ENCODE data around the gene PDZD7.

PDZD7 gene

DNA sequence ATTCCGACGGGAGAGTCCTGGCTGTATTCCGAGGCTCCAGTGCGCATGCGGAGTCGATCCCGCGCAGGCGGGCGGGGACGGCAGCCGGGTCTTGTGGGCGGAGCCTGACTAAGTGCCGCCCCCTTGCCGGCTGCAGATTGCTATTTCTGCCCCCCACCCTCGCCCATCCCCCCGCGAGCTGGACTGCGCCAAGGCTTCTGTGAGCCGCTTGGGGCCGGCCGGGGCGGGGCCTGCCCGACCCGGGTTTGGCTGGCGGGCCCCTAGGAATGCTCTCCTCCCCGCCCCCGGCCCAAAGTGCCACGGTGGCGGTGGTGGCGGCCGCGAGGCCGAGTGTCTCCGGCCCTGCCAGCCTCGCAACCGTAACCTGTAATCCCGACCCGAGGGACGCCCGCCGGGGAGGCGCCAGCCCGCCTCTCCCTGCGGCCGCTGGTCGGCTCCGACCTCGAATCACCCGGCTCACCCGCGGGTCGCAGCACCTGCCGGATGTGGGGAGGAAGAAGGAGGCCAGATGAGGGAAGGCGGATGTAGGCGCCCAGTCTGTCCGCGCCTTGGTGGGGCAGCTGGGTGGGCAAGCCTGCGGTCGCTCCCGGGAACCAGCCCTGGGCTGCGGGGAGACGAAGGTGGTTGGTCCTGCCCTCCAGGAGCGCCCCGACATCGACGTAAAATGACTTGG lies 30.2 kb upstream of the PDZD7 start:
- DNase-seq (ENCODE audit: low read depth) = peak; percentile 95

DNA sequence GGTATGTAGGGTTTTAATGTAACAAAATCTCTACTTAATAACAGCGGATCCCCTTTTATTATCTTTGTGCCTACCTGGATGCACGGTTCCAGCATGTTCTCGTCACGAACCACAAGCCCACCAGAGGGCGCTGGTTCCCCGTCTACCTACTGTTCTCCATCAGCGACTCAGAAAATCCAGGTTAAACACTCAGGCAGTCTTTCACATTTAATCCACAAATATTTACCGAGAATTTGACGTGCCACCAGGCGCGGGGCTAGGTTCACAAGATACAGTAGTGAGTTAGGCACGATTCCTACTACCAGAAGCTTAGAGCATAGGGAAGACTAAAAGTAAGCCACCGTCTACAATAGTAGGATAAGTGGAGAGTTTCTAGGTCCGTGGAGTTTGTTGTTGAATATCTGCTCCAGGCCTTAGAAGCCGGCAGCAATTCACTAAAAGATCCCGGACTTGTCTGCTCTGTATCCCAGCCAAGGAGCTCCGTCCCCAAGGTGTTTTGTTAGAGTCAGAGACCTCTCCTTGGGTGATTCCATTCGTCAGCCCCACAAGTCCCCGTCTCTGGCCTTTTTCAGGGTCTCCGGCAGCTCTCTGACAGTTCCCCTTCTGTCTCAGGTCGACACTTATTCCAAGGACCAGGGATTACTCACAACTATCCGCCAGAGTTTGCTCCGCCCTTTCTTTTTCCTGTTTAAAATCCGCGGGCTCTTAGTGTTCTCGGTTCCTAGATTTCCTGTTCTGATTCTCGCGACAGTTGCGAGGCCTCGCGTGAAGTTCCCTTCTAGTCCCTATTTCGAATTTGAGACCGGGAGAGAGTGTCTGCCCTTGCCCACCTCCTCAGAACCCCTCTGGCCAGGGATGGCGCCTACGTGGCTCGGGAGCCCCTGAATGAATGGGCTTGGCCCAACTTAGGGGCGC lies 29.4 kb upstream of the PDZD7 start:
- peak; percentile 100 for DNase-seq (ENCODE audit: low read depth)

DNA sequence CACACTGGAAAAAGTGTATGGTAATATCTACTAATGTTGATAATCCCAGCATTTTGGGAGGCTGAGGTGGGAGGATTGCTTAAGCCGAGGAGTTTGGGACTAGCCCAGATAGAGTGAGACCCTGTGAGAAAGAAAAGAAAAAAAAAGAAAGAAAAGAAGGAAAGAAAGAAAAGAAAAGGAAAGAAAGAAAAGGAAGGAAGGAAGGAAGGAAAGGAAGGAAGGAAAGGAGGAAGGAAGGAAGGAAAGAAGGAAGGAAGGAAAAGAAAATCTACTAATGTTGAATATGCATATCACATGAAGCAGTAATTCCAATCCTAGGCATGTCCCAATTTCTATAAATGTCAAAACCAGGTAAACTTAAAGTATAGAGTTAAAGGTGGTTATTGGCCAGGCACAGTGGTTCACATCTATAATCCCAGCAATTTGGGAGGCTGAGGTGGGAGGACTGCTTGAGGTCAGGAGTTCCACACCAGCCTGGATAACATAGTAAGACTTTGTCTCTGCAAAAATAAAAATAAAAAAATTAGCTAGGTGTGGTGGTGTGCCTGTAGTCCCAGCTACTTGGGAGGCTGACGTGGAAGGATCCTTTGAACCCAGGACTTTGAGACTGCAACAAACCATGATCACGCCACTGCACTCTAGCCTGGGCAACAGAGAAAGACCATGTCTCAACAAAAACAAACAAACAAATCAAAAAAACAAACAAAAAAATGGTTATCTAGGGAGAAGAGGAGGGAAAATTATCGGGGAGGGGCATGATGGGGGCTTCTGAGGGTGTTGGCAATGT lies 25.6 kb upstream of the PDZD7 start:
- no peak for DNase-seq (ENCODE audit: low read depth)

DNA sequence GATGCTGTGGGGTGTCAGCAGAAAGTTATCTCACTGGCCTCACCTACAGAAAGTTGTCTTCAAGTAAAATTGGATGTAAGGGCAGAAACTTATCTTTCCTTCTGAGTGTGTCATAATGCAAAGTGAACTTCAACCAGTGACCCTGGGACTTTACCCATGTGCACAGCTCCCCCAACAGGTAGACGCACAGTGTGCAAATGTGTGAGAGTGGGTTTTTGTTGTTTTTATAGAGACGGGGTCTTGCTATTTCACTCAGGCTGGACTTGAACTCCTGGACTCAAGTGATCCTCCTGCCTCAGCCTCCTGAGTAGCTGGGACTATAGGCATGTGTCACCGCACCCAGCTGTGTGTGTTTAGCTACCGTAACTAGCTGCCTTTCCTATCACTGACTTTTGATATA lies 24.5 kb upstream of the PDZD7 start:
- DNase-seq (ENCODE audit: low read depth) = no peak

DNA sequence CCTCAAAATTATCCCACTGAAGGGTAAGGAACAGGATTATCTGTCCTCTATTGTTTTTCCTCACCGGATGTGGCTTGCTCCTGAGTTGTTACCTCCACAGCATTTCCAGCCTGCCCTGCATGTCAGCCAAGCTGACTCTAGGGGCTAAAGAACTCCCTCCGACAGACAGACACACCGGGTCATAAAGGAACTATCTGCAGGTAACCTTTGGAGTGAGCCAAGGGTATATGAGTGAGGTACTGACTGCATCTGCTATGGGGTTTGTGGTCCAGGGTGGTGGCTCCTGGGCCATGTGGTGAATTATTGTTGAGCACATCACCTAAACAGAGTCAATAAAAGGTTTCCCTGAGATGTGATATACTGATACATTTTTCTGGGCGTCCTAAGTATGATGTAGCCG lies 23.9 kb upstream of the PDZD7 start:
- no peak for DNase-seq (ENCODE audit: low read depth)

DNA sequence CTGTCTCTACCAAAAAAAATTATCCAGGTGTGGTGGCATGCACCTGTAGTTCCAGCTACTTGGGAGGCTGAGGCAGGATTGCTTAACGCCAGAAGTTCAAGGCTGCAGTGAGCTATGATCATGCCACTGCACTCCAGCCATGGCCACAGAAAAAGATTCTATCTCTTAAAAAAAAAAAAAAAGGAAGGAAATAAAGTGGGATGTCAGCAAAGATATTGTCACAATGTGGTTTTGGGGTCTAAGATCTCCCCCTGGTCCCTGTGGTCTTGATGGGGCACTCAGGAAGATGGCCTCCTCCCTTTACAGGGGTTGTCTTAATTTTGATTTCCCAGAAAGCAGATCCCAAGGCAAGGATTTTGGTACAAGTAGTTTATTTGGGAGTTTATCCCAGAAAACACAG lies 23.4 kb upstream of the PDZD7 start:
- no peak for DNase-seq (ENCODE audit: low read depth)

DNA sequence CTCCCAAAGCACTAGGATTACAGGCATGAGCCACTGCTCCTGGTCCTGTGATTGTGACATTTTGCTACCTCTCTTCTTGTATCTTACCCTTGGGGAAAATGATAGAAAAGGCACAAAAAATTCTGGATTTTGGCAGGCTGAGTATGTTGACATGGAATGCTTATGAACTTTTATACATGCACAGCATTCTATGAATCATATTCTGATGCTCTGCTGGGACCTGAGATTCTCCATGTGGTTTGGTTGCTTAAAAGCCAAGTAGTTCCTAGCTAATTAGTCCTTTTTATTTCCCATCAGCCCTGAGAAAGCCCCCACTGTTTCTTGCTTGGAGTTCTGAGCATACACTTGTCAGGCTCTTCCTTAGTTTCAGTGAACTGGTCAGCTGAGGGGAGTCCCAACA lies 22.6 kb upstream of the PDZD7 start:
- DNase-seq (ENCODE audit: low read depth) = peak; percentile 51

DNA sequence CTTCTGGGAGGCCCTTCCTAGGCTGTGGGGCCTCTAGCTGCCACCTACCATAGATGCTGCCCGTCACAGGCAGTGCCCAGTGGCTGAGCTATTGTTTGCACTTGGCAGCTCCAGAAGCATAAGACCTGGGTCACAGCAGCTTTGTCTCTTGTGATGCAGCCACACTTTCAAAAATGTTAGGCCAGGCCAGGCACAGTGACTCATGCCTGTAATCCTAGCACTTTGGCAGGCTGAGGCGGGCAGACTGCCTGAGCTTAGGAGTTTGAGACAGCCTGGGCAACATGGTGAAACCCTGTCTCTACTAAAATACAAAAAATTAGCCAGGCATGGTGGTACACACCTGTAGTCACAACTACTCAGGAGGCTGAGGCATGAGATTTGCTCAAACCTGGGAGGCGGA lies 21.4 kb upstream of the PDZD7 start:
- peak; percentile 74 for DNase-seq (ENCODE audit: low read depth)

DNA sequence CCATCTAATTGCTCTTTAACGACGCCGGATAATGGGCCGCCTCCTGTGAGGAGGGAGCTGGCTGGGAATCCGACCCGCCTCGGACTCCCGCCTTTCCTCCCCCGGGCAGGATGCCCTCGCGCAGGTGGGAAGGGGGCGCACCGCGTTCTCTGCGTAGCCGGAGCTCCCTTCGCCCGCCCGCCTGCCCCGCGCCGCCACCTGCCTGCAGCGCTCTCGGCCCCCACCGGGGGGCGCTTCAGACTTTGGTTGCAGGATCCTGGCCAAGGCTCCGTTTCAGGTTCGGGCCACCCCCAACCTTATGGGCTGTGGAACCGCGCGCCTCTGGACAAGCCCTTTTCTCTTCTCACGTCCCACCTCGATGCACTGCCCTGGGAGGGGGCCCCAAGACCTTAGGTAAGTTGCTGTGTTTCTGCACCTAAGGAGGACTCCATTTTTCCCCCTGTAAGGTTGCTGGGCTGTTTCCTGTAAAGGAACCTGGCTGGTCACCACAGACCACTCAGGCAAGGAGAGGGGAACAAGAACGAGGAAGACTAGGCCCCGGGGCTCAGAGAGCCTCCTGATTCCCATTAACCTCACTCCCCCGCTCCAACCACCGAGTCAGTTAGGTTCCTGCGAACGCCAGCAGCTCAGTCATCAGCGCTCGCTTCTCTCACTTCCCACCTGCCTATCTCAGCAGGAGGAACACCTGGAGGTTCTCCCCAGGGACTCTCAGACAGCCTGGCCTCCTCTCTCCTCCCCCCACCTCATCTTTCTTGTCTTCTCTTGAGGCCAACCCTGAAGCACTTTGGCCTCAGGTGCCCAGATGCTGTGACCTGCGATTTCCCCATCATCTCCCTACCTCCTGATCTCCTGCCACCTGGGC lies 19.5 kb upstream of the PDZD7 start:
- DNase-seq (ENCODE audit: low read depth) = peak; percentile 67

DNA sequence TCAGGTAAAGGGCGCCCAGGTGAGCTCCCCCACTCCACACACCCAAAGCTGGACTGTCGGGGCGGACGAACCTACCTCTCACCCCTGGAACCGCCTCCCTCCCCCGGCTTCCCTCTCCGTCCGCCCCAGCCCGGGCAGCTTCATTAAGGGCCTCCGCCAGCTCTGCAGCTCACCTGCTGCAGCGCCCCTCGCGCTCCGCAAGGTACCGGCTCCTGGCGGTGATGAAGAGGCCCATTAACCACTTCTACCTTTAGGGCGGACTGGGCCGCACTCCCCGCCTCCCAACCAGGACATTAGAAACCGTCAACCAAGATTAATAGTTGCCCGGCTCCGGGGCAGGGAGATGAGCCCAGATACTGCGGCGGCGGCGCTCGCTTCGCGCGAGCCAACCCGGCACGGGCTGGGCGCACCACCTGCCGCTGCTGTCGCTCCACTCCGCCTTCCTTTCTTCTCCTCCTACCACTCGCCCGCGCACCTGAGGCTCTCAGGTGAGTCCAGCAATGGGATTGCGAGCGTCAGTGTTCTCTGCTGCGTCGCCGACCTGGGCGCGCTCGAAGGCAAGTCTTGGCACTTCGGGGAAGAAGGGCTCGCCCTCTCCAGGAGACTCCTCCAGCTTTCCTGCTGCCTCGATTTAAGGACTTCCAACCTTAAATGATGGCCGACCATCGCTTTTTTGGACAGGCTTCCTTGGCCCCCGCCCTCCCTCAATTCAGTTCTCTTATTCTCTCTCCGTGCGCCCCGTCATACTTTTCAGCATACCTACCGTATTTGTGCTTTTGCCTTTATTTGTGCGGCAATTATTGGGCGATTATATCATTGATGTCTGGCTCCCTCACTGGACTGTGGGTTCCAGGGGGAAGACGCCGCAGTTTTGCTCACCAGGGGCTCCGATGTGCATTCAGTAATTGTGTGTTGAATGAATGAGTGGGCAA lies 17.3 kb upstream of the PDZD7 start:
- no peak for DNase-seq (ENCODE audit: low read depth)

DNA sequence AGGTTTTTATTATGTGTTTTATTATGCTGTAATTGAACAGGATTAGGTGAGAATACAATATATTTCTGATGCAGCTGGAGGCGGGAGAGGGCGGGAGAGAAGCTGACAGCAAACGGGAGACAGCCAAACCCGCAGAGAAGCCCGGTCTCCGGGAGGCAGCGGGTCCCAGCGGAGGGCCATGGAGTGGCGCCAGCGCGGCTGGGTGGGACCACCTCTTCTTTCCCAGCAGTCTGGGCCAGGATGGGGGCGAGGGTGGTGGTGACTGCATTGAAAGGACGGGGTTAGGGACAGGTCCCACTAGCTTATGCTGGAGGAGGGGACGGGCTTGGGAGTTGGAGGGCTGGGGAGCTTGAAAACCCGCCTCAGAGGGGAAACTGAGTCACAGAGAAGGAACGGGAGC lies 16.3 kb upstream of the PDZD7 start:
- DNase-seq (ENCODE audit: low read depth) = no peak

DNA sequence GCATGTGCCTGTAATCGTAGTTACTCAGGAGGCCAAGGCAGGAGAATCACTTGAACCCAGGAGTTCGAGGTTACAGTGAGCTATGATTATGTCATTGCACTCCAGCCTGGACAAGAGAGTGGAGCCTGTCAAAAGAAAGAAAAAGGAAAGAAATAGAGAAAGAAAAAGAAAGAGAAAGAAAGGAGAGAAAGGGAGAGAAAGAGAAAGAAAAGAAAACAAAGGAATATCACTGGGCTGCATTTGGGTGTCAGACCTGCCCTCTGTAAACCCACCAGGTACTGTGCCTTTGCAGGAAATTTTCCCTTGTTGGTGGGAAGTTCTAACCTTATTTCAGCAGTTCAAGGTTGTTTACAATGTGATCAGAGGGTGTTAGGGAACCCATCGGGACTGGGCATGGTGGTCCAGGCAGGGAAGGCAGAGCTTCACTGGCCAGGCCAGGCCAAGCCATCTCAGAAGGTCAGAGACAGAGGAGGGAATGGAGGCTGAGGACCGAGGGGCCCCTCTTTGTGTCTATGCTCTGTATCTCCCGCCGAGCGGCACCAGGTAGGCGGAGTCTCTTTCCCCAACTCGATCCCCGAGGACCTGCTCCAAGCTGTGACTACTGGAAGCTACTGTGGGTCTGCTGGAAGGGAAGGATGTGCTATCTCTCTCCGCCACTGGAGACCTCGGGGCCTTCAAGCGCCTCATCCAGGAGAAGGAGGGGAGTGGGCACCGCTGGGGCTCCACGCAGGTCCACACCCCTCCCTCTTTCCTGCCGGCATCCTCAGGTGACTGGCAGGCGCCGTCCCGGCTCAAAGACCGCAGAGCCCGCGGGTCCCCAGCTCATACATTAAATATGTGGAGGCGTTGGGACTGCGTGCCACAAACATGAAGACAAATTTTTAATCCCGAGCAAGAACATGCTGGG lies 15.7 kb upstream of the PDZD7 start:
- peak; percentile 58 for DNase-seq (ENCODE audit: low read depth)

DNA sequence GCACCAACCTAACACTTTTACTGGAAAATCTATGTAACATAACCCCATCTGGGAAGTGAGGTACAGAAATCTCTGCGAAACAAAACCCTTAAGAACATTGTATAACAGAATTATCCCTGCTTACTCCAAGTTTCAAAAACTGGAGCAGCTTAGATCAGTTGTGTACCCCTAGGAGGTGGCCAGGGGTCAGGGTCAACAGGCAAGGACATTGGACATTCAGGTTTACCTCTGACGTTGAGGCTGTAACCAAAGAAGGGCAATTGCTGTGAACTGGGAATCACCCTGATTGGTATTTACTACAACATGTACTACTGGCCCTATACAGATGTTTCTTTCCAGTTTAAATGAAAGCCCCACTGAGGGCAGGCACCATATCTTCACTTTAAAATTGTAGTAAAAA lies 13.2 kb upstream of the PDZD7 start:
- DNase-seq (ENCODE audit: low read depth) = no peak

DNA sequence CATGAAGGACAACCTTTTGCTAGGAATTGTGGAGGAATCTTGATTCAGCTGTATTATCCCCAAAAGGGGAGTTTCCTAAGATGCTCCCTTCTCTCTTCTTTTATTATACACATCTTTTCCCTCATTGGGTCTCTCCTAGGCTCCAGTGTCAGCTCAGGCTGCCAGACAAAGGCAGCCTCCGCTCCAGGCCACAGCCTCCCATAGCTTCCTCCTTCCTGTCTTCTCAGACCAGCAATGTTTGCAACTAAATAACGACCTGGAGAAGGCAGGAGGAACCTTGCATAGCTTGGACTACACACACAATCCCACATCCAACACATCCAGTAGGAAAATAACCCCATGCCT lies 12.4 kb upstream of the PDZD7 start:
- peak; percentile 22 for DNase-seq (ENCODE audit: low read depth)

DNA sequence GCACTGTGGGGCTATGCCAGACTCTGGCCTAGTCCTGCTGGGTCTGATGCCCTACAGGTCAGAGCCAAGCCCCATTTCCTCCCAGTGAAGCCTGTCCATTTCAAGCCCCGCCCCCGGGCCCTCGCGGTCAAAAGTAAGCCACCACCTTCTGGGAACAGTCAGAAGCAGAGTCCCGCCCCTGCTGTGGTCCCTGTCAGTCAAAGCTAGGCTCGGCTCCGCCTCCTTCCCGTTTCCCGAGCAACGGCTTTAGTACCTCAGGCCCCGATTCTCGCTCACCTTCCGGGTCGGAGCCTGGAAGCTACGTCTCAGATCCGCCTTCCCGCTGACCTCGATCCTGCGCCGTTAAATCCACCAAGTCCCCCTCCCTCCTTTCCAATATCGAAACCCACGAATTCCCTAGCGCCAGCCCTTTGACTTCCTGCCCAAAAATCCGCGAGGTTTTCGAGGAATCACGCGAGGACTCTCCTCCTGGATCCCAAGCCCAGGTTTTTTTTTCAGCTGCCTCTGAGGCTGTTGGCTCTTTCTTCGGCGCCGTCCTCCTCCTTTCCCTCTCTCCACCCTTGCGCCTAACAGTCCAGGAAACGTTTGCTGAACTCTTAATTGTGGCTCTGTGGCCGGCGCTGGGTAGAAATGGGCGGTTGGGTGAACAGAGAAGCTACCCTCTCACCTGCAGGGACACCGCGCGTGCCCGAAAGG lies 11.9 kb upstream of the PDZD7 start:
- DNase-seq (ENCODE audit: low read depth) = peak; percentile 99

DNA sequence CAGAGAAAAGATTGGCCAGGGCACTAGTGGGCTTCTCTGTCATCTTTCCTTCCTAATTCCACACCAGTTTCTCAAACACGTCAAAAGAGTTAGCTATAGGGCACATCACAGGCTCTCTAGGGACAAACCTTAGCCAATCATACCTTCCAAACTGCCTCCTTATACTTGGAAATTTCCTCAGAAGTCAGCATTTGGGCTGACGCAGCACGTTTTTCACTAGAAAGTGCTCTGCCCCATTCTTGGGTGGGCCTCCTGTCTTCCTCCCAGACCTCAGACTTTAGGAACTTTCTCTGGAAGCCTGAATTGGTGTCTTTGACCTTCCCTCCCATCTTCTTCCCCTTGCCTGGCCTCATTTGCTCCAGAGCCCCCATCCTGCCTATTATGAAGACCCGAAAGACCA lies 11.2 kb upstream of the PDZD7 start:
- no peak for DNase-seq (ENCODE audit: low read depth)

DNA sequence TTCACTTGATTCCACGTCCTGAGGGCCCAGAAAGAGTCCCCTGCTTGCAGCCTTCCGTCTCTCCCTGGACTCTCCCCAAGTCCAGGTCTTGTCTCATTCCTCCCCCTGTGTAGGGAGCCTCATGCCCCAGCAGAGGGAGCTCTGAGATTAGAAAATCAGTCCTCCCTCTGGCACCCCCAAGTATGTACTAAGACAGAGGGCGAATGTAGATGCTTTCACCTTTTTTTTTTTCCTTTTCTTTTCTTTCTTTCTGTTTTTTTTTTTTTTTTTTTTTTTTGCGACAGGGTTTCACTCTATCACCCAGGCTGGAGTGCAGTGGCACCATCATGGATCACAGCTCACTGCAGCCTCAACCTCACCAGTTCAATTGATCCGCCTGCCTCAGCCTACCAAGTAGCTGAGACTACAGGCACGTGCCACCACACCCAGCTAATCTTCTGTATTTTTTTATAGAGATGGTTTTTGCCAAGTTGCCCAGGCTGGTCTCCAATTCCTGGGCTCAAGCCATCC lies 10.4 kb upstream of the PDZD7 start:
- peak; percentile 89 for DNase-seq (ENCODE audit: low read depth)

DNA sequence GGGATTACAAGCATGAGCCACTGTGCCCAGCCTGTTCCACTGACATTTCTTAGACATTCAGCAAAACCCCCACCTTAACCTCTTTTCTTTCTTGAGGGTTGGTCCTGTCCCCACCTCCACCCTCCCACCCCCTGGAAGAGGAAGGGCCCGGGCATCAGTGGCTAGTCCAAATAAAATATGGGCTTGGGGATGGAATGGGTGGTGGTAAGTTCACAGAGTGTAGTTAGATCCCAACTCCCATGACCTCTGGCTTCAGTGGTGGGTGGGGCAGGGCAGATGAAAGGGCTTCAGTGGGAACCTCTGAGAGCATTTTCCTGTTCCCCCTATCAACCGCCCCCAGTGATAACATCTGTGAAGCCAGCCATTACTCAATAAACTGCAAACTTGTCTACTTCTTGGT lies 9.9 kb upstream of the PDZD7 start:
- DNase-seq (ENCODE audit: low read depth) = no peak

DNA sequence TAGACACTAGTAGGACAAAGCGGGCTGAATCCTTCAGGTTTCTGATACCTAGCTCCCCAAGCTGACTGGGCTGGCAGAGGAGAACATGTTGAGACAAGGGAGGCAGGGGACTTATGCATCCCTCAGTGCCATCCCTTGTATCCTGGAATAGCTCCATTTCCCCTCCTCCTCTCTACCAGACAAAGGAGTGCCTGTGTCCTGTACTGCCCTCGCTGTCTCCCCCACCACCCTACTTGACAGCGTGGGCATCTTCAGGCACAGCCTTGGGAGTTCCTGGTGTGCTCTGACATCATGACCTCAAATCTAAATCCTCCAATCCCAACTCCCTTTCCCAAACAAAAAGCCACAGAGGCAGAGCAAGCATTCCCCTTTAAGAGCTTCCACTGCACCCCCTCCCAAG lies 9.1 kb upstream of the PDZD7 start:
- no peak for DNase-seq (ENCODE audit: low read depth)

Measured in ELR (cell line).